GM18867 (cell line): Measurements from ENCODE around the gene NEMP2.
"Not testable (repeated sequence)": the region's sequence is repeated elsewhere in the genome, so short reads cannot be mapped to it uniquely, and the experiment has no call there.

ENCODE experiments used
- ATAC-seq: cut with Tn5 transposase; IDR thresholded peaks from one replicate; pipeline ENCODE4 v1.9.1; 2021; ENCODE audit warnings: mild to moderate bottlenecking, moderate library complexity; ENCODE audit not compliant: unreplicated experiment

The NEMP2 gene

GRCh38 chr2:190494600-190495227 lies 39.8 kb downstream of the NEMP2 start:
- not testable (repeated sequence) for ATAC-seq

DNA sequence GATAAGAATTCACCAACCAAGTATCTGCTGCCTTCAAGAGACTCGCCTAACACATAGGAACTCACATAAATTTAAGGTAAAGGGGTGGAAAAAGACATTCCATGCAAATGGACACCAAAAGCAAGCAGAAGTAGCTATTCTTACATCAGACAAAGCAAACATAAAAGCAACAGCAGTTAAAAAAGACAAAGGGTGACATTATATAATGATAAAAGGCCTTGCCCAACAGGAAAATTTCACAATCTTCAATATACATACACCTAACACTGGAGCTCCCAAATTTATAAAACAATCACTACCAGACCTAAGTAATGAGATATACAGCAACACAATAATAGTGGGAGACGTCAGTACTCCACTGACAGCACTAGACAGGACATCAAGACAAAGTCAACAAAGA lies 41.4 kb downstream of the NEMP2 start:
- no peak for ATAC-seq

DNA sequence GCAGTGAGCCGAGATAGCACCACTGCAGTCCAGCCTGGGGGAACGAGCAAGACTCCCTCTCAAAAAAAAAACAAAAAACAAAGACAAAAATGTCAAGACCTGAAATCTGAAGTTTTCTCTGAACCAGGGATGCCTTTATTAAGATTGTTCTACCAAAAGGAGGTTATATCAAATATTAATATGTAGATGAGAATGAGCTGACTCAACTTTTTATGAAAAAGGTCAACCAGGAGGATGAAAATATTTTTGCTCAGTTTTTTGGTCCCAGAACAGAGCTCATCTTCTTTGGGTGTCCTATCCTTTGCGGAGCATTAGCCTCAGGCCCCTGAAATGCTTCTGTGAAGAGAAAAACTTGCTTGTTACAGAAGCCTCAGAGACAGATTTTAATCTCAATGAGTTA lies 44.0 kb downstream of the NEMP2 start:
- no peak for ATAC-seq

DNA sequence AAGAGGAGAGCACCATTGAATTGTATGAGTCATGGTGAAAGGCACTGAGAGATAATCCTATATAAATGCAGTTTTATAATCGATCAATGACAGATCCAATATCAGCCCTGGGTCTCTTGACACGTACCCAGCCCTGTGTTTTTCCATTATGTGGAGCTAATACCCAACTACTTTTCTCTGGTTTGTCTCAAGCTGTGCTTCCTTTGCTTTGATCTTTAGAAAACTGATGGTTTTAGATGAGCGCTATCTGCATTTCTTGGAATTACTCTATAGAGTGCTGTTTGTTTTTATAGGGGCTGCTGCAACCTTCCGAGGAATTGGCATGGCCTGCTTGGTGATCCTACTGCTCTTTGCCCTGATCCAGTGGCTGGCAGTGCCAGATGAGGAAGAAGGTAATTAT lies 45.0 kb downstream of the NEMP2 start:
- no peak for ATAC-seq

DNA sequence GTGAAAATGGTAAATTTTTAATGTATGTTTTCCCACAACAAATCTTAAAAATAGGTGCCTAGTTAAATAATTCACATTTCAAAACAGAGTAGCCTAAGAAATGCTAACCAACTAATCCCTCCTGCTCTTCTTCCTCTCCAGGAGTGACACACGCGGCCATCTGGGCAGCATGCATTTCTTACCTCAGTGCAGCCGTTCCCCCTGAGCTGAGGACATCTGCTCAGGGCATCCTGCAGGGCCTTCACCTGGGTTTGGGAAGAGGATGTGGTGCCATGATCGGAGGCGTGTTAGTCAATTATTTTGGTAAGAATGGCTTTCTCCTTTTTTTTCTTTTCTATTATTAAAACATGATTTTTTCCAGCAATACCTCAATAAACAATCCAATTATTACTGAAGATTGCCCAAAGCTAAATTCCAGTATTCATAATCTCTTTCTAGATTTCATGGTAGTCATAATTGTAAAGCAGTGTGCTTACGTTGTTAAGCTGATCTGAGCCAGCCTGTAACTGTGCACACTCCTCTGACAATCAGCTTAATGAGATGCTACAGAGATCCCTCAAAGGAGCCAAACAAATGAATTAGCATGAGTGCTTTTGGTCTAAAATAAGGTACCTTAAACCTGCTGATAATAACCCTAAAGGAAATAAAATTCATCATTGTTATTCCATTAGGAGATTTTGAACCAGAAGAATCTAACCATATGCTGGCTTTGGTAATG lies 45.8 kb downstream of the NEMP2 start:
- ATAC-seq, result no peak

GRCh38 chr2:190486037-190486623 lies 48.4 kb downstream of the NEMP2 start:
- ATAC-seq, result no peak

GRCh38 chr2:190482451-190482850 lies 52.1 kb downstream of the NEMP2 start:
- ATAC-seq, result no peak

DNA sequence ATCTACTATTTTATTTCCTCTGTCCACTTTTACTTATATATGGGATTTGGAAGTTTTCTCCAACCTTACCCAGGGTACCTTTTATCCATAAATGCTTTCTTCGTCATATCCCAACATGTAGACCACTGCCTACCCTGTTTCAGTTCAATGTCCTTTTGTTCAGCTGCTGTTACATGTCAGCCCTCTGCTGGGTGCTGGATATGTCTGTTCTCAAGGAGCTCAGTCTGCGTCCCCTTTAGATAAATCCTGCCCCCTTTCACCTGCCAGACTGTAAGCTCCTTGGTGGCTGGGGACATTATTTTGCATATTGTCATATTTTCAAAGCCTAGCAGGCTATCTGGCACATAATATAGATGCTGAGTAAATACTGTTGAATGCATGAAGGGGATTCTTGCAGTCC lies 53.2 kb downstream of the NEMP2 start:
- ATAC-seq, result no peak

- no peak for ATAC-seq
These were observed 55.8 kb downstream of the NEMP2 start for GRCh38 chr2:190478572-190479195.

DNA sequence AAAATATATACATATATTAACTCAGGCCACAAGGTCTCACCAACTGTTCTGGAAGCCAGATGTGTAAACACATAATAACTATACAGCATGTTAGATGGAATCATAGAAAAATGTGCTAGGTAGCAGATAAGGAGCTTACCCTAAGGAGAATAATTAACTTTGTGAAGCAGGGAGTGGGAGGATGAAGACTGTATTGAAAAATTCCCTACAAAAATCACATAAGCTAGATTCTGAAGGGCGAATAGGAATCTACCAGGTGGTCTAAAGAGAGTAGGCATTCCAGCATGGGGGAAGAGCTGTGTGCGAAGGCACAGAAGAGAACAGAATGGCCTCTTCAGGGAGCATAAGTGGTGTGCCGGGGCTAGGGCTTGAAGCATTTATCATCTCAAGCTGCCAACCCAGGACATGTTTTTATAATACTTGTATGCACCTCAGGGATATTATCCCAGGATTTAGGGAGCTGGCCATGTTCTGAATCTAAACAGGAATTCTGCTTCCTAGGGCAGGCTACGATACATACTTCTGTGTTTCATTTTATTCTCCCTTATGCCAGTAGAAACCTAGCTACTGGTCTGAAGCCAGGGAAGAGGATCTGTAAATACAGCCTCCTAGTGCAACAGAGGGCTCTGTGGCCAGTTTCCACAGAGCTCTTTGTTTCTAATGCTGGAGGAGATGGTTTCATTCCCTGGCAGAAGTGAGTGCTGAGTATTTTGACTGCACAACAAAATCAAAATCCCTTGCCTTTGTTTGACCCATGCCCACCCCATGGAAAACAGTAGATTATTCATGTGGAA lies 56.7 kb downstream of the NEMP2 start:
- ATAC-seq, result no peak

DNA sequence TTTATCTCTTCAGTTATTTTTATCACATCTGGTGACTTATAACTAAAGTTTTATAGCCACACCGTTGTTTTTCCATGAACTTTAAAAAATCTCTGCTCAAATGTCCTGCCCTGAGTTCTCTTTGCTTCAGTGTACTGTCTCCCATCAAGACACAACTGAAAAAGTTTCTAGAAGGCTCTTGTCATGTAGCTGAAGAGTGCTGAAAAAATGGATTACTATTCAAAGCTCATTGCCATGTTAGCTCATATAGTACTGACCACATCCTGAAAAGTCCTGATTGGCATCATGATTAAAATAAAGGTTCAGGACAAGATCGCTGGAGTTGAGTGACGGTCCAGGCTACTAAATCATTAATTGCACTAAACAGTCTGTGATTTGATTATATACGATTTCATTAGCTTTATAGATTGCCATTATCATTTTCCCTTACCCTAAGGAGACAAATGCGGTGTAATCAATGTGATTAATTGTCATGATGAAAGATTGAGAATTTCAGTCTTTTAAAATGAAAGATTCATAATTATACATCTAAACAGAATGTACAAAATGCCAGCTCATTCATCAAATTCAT lies 64.2 kb downstream of the NEMP2 start:
- no peak for ATAC-seq

DNA sequence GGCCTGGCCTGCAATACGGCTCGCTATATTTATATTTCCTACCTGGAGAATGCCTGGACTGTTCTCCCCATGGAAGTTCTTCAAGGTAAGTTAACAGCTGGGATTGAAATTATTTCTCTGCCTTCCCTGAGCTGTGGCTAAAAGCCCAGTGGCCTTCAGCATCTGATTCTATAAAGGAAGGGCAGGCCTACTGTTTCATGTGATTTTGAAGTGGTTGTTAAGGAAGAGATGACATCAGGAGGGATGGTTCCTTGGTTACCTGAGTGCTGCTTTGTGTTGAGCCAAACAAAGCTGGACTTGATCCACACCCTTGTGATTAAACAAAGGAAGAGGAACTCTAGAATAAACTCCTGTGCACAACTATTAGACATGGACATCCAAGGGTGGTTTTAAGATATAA lies 64.8 kb downstream of the NEMP2 start:
- no peak for ATAC-seq

DNA sequence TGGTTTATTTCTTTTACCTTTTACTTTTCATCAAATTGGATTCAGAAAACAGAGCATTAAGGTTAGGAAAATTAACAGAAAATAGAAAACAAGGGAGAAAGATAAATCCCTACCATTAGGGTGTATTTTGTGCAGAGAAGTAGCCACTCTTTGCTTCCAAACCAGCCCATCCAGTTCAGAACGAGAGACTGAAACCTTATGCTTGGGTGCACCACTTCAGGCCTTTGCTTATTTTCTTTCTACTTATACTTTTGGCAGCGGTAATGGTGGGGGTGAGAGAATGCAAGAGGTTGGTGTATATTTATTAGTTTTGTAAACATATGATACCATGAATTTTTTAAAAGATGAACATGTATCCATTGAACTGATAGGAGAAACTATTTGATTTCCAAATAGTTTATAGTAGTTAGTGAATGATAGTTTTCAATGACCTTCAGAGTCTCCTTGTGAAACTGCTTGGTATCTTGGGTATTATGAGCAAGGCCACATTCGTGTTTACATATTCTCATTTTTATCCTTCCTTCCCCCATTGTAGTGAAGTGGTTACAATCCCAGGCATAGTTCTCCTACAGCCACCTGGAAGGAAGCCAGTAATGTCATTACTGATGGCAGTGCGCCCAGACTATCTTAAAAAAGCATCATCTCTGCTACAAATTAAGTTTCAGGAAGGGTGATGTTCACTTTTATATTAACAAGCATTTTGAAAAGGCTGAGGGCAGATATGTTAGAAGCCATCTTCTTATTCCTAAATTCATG lies 65.5 kb downstream of the NEMP2 start:
- ATAC-seq, result peak; percentile 62

DNA sequence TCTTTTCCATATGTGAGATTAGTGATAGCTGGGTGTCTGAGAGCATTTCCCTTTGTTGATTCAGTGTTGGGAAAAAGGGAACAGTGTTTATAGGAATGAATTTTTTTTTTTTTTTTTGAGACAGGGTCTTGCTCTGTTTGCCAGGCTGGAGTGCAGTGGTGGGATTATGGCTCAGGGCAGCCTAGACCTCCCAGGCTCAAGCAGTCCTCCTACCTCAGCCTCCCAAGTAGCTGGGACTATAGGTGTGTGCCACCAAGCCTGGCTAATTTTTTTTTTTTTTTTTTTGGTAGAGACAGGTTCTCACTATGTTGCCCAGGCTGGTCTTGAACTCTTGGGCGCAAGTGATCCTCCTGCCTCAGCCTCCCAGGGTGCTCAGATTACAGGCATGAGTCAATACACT lies 66.2 kb downstream of the NEMP2 start:
- ATAC-seq, result not testable (repeated sequence)

DNA sequence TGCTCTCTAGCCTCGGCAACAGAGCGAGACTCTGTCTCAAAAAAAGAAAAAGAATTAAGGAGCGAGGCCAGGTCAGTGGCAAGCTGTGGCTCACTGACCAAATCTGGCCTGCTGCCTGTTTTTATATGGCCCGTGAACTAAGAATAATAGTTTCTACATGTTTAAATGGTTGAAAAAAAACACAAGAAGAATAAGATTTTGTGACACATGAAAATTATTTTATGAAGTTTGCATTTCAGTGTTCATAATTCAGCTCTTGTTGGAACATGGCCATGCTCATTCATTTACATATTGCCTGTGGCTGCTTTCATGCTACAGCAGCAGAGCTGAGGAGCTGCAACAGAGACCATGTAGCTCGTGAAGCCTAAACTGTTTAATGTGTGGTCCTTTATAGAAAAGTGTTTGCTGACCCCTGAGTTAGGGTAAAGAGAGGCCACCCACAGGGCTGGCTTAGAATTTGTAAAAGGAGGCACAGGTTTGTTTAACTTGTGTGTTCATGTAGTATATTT lies 66.9 kb downstream of the NEMP2 start:
- ATAC-seq, result no peak

DNA sequence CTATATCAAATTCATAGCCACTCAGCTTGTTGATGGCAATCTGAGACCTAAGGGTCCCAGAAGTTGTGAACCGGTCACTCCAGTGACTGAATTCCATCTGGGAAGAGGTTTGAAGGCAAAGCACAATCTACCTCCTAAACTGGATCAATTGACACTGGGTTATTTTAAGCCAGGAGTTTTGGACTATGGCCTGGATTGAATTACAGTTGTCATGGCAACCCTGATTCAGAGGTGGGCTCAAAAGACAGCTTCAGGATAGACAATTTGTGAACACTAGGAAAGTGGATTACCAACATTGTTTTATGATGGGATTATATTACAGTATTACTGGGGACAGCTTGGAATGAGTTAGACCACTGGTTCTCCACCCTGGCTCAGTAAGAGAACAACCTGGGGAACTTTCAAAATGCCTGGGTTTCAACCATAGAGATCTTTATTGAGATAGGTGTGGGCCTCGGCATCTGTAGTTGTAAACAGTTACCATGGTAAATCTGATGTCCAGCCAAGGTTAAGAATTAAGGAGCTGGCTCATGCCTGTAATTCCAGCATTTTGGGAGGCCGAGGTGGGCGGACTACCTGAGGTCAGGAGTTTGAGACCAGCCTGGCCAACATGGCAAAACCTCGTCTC lies 67.6 kb downstream of the NEMP2 start:
- no peak for ATAC-seq

GRCh38 chr2:190465060-190465459 lies 69.5 kb downstream of the NEMP2 start:
- ATAC-seq, result peak; percentile 55

DNA sequence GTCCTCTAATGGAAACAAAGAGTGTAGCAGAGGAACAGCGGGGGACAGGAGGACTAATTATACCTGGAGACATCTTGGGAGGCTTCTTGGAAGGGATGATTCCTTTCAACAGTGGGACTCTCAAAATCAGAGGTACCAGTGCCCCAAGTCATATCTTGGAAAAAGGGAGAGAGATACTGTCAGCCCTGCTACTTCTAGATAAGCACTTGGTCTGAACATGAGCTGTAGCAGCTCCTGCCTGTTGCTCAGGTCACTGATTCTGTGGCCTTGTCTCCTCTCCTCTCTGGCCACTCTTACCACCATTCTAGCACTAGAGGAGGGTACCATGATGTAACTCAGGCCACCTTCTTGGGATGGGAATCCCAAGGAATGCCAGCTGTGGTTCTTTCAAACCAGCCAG lies 71.9 kb downstream of the NEMP2 start:
- no peak for ATAC-seq

GRCh38 chr2:190462181-190462580 lies 72.3 kb downstream of the NEMP2 start:
- ATAC-seq, result no peak
